ENCODE measurements around the gene TMEM37. TPM values are rescaled to one million over a fixed set of nuclear protein-coding genes. Genes with fewer than 3 reads are reported as not detected.

The TMEM37 gene
- polyA plus RNA-seq, 1 donor from 2014 or later, result not detected

- Histone ChIP-seq H3K36me3 (ENCODE audit: insufficient read depth, low read length) (no peaks in the 10 kb centered on the region), H3K4me2 (ENCODE audit: low read length) (no peak overlapping the region), H3K4me3 (ENCODE audit: low read length) (no peak overlapping the region), H3K27me3 (ENCODE audit: insufficient read depth, low read depth, low read length) (no peaks in the 10 kb centered on the region), H3K79me2 (replicated peaks; ENCODE audit: insufficient read depth, low read length) (no peaks in the 10 kb centered on the region), H3K9ac (ENCODE audit: low read length) (no peak overlapping the region), H4K20me1 (ENCODE audit: insufficient read depth) (no peaks in the 10 kb centered on the region), H3K27ac (ENCODE audit: low read length) (no peak overlapping the region), H2AFZ (ENCODE audit: low read depth, low read length) (no peak overlapping the region), H3K9me2 (ENCODE audit: insufficient read depth, low read length) (no peaks in the 10 kb centered on the region), H3F3A (ENCODE audit: insufficient read depth, low read length, poor library complexity, severe bottlenecking) (no peaks in the 10 kb centered on the region), H3K9me3 (ENCODE audit: low read length) (no peaks in the 10 kb centered on the region)
- TF ChIP-seq SMC3 (conservative IDR thresholded peaks at IDR 0.05; ENCODE audit: poor library complexity) (no peak), MXI1 (conservative IDR thresholded peaks at IDR 0.05; ENCODE audit: poor library complexity, severe bottlenecking) (no peak), REST (IDR thresholded peaks at IDR 0.05; ENCODE audit: borderline replicate concordance) (no peak), POLR2AphosphoS5 (IDR thresholded peaks at IDR 0.05) (no peak), EZH2 (IDR thresholded peaks at IDR 0.05; ENCODE audit: borderline replicate concordance, insufficient read depth, low read length, poor library complexity, severe bottlenecking) (no peak), EP300 (conservative IDR thresholded peaks at IDR 0.05; ENCODE audit: poor library complexity, severe bottlenecking) (no peak), CTCF (IDR thresholded peaks at IDR 0.05; ENCODE audit: poor library complexity, severe bottlenecking) (no peak), RAD21 (conservative IDR thresholded peaks at IDR 0.05) (no peak), TAF1 (IDR thresholded peaks at IDR 0.05; ENCODE audit: low read depth) (no peak)
These were observed 47.3 kb downstream of the TMEM37 start for GRCh38 chr2:119478978-119479295.

GRCh38 chr2:119480184-119480583 lies 48.5 kb downstream of the TMEM37 start:
- Histone ChIP-seq H3K36me3 (ENCODE audit: insufficient read depth, low read length) (no peaks in the 10 kb centered on the region), H3F3A (ENCODE audit: insufficient read depth, low read length, poor library complexity, severe bottlenecking) (no peaks in the 10 kb centered on the region), H3K9me2 (ENCODE audit: insufficient read depth, low read length) (no peaks in the 10 kb centered on the region), H3K9ac (ENCODE audit: low read length) (no peak overlapping the region), H3K79me2 (replicated peaks; ENCODE audit: insufficient read depth, low read length) (no peaks in the 10 kb centered on the region), H3K9me3 (ENCODE audit: low read length) (no peaks in the 10 kb centered on the region), H3K4me2 (ENCODE audit: low read length) (no peak overlapping the region), H4K20me1 (ENCODE audit: insufficient read depth) (no peaks in the 10 kb centered on the region), H2AFZ (ENCODE audit: low read depth, low read length) (no peak overlapping the region), H3K27ac (ENCODE audit: low read length) (no peak overlapping the region), H3K27me3 (ENCODE audit: insufficient read depth, low read depth, low read length) (no peaks in the 10 kb centered on the region), H3K4me3 (ENCODE audit: low read length) (no peak overlapping the region)
- TF ChIP-seq CTCF (IDR thresholded peaks at IDR 0.05; ENCODE audit: poor library complexity, severe bottlenecking) (no peak), TAF1 (IDR thresholded peaks at IDR 0.05; ENCODE audit: low read depth) (no peak), EP300 (conservative IDR thresholded peaks at IDR 0.05; ENCODE audit: poor library complexity, severe bottlenecking) (no peak), REST (IDR thresholded peaks at IDR 0.05; ENCODE audit: borderline replicate concordance) (no peak), SMC3 (conservative IDR thresholded peaks at IDR 0.05; ENCODE audit: poor library complexity) (no peak), MXI1 (conservative IDR thresholded peaks at IDR 0.05; ENCODE audit: poor library complexity, severe bottlenecking) (no peak)

Data from neural cell (in vitro differentiated cells).